GM06990 (cell line): ENCODE measurements around the gene C14orf119.
"Not testable (repeated sequence)": the region's sequence is repeated elsewhere in the genome, so short reads cannot be mapped to it uniquely, and the experiment has no call there.

ENCODE experiments used
- DNase-seq: peaks from one replicate; pipeline ENCODE4 v3.0.0-alpha.2; 2011; ENCODE audit not compliant: insufficient read length; ENCODE audit errors: extremely low read depth
- H3K27me3 ChIP-seq: replicated peaks from 2 replicates; pipeline ENCODE4 v1.6.0; 2011; ENCODE audit warnings: low read length; ENCODE audit not compliant: control insufficient read depth, insufficient read depth
- H3K36me3 ChIP-seq: 2 replicates; pipeline ENCODE4 v1.5.1; 2011; ENCODE audit warnings: low read length; ENCODE audit not compliant: control insufficient read depth, insufficient read depth
- H3K4me3 ChIP-seq: replicated peaks from 2 replicates; pipeline ENCODE4 v1.5.1; 2011; ENCODE audit warnings: low read depth, mild to moderate bottlenecking, control low read depth, low read length
- CTCF ChIP-seq: IDR thresholded peaks from 2 replicates; pipeline ENCODE4 v1.5.1; 2011; ENCODE audit warnings: low read length, control low read depth, mild to moderate bottlenecking, inconsistent platforms; ENCODE audit not compliant: insufficient read depth, poor library complexity, severe bottlenecking

The C14orf119 gene

DNA sequence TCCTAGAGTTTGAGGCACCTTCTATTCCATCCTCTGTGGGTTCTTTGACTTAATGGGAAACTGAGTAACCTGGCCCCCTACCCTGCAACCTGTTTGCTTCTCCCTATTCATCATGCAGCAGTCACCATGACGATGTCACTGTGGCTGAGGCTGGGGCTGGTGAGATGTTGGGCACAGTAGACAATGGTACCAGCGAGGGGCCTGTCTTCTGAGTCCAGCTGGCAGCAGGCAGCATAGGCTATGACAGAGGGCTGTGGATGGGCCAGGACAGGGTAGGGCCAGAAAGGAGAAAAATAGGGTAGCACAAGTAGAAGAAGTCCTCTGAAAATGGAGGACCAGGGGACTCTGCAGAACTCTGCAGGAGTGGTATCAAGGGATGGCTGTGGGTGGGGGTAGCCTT, 7.5 kb downstream of the C14orf119 start:
- no peak overlapping the region for H3K4me3 ChIP-seq
- peaks cover 4% of the 10 kb centered on the region for H3K36me3 ChIP-seq
- no peak for DNase-seq
- no peak for TF ChIP-seq CTCF
- H3K27me3 ChIP-seq, result no peaks in the 10 kb centered on the region

GRCh38 chr14:23103581-23103980, 8.3 kb downstream of the C14orf119 start:
- Histone ChIP-seq H3K36me3 (no peaks in the 10 kb centered on the region), H3K4me3 (no peak overlapping the region), H3K27me3 (no peaks in the 10 kb centered on the region)
- TF ChIP-seq CTCF, result no peak
- no peak for DNase-seq

DNA sequence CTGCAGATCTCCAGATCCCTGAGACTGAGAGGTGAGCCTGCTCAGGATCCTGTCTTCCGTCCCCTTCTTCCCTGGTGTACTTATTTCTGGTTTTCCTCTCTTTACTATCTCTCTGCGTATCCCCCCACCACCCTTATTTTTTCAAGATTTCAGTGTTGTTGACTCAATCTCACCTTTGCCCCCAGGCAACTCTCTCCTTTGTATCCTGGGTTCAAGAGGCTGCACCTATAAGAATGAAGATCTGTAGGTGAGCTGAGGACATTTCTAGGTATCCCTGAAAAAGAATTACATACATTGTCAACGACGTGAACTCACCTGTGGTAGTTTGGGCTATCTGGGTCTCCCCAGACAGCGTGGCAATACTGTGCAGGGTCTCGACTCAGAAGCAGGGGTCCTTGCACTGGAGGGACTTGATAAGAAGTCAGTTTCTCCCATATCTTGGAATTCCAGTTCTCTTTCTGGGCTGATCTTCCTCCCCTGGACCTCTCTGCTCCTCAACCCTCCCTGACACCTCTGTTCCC, 8.8 kb downstream of the C14orf119 start:
- no peak for DNase-seq
- no peak overlapping the region for H3K4me3 ChIP-seq
- TF ChIP-seq CTCF, result no peak

DNA sequence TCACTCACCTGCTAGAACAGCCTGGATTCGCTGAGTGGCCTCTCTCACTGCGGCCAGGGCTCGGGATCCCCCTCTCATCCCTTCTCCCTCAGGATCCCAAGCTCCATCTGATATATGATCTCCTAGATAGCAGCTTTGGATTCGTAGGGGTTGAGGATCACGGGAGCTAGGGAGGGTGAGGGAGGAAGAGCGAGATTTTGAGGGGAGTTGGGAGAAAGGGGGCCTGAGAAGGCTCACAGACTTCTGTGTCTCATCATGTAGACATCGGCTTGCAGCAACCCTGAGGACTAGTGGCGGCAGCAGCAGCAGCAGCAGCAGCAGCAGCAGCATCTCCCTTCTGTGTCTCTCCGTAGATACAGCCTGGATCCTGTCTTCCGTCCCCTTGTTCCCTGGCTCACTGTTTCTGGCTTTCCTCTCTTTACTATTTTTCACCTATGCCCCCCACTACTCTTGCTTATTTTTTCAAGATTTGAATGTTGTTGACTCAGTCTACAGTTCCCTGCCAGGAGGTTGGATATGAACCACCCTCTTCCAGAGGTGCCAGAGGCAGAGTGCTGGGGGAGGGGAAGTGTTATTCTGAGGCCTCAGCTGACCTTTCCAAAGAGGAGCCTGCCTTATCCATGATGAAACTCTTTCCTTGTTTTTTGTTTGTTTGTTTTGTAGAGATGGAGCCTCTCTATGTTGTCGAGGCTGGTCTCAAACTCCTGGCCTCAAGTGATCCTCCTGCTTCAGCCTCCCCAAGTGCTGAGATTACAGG, 9.5 kb downstream of the C14orf119 start, which contains the start of gene CIROP:
Gene CIROP (minus strand): TSS at position 399 of the 757 bp plus-strand sequence. CDS start 69 bp downstream, at position 330.
- no peak for TF ChIP-seq CTCF
- Histone ChIP-seq H3K4me3 (no peak within 1 kb of the TSS), H3K27me3 (no peaks in the 10 kb centered on the region), H3K36me3 (no peaks in the 10 kb centered on the region)
- DNase-seq, result no peak

More for the DNA sequence above, 8.8 kb downstream of the C14orf119 start:
- H3K27me3 ChIP-seq, result no peaks in the 10 kb centered on the region
- no peaks in the 10 kb centered on the region for H3K36me3 ChIP-seq

DNA sequence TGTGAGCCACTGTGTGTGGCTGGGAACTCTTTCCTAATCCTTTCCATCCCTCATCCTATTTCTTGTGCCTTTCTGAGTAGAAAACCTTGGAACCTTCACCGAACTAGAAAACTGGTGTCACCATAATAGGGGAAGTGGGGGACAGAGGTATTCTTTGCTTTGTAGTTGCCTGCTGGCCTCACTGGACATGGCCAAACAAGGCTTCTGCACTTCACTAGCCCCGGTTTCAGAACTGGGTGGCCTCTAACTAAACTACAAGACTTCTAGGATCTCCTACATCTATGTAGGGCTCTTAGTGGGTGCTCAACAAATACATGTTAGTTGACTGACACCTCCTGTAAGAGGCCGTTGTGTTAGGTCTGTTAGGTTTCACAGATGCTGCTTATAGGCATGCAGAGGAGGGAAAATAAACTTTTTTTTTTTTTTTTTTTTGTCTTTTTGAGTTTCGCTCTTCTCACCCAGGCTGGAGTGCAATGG, 10.1 kb downstream of the C14orf119 start:
- no peaks in the 10 kb centered on the region for H3K27me3 ChIP-seq
- no peak overlapping the region for H3K4me3 ChIP-seq
- H3K36me3 ChIP-seq, result no peaks in the 10 kb centered on the region
- TF ChIP-seq CTCF, result no peak
- no peak for DNase-seq

- no peak for TF ChIP-seq CTCF
- no peak overlapping the region for H3K4me3 ChIP-seq
- H3K36me3 ChIP-seq, result no peaks in the 10 kb centered on the region
- no peak for DNase-seq
- H3K27me3 ChIP-seq, result no peaks in the 10 kb centered on the region; the same call in 1 of the 2 replicates
These were observed 11.4 kb downstream of the C14orf119 start for GRCh38 chr14:23106747-23107045.

GRCh38 chr14:23107620-23108019, 12.3 kb downstream of the C14orf119 start:
- H3K27me3 ChIP-seq, H3K4me3 ChIP-seq, DNase-seq, H3K36me3 ChIP-seq: not testable (repeated sequence)

DNA sequence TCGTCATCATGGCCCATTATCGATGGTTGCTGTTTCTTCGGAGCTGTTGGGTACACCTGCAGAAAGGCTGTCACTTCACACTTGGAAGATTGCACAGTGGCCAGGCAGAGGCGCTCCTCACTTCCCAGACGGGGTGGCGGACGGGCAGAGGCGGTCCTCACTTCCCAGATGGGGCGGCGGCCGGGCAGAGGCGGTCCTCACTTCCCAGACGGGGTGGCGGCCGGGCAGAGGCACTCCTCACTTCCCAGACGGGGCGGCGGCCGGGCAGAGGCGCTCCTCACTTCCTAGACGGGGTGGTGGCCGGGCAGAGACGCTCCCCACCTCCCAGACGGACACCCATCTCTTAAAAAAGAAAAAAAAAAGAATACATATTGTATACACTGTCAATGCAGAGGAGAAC, 12.9 kb downstream of the C14orf119 start:
- H3K36me3 ChIP-seq, H3K27me3 ChIP-seq, DNase-seq, H3K4me3 ChIP-seq: not testable (repeated sequence)
